Activated naive CD4-positive, alpha-beta T cell treated with anti-CD3 and anti-CD28 coated beads, Interleukin-2, amount 50 U/mL, for 16 hours (primary cell): Measurements from ENCODE around the gene WDR5B.

Source experiments
- DNase-seq: peaks from one replicate; pipeline ENCODE4 v3.0.0-alpha.2; 2020

Gene WDR5B

DNA sequence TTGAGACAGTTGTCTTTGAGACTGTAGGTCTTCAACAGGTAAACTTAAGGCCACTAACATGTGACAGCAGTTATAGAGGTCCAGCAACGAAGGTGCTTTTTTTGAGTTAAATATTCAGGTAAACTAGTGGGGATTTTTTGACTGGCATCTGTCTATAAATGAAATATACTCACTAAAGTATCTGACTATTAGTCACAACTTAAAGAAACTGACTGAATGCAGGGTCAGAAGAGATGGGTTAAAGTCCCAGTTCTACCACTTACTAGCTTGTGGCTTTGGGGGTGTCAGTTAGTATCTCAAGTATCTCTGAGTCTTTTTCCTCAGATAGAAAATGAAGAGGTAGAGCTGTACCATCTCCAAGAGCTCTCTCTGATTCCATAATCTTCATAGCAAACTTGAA is 50.8 kb downstream of the WDR5B start:
- no peak for DNase-seq

DNA sequence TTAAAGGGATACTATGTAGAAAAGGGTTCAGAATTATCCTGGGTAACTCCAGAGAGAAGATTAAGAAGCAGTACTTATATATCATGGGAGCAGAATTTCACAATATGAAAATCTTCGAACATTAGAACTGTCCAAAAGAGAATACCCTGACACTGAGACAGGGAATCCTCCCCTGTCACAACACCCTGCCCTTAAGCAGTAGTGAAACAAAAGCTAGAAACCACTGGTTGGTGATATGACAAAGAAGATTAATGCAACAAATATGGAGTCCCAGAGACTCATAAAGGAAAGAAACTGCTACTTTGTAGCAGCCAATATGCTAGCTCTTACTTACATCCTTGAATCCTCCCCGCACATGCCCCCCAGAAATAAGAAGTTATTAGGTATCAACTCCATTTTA is 51.4 kb downstream of the WDR5B start:
- no peak for DNase-seq
